ENCODE data around the gene DNAH14.
A peak's percentile ranks its signal among the peaks of the same experiment; 100 is the strongest.
"Not testable (repeated sequence)": the region's sequence is repeated elsewhere in the genome, so short reads cannot be mapped to it uniquely, and the experiment has no call there.

Gene DNAH14

GRCh38 chr1:224884361-224884801 is 45.1 kb upstream of the DNAH14 start:
- DNase-seq = no peak
- H3K27me3 ChIP-seq (ENCODE audit: insufficient read depth, low read depth, severe bottlenecking) = no peaks in the 10 kb centered on the region
- no peak overlapping the region for H3K27ac ChIP-seq
- TF ChIP-seq CTCF (IDR thresholded peaks at IDR 0.05; ENCODE audit: low read depth, low read length) = no peak
- H3K36me3 ChIP-seq = no peaks in the 10 kb centered on the region
- no peaks in the 10 kb centered on the region for H3K9me3 ChIP-seq (ENCODE audit: severe bottlenecking)
- no peak overlapping the region for H3K4me3 ChIP-seq (ENCODE audit: low read depth, low read length)

GRCh38 chr1:224885376-224885775 is 44.1 kb upstream of the DNAH14 start:
- not testable (repeated sequence) for H3K27me3 ChIP-seq (ENCODE audit: insufficient read depth, low read depth, severe bottlenecking); H3K4me3 ChIP-seq (ENCODE audit: low read depth, low read length); H3K36me3 ChIP-seq; DNase-seq; H3K9me3 ChIP-seq (ENCODE audit: severe bottlenecking); H3K27ac ChIP-seq

DNA sequence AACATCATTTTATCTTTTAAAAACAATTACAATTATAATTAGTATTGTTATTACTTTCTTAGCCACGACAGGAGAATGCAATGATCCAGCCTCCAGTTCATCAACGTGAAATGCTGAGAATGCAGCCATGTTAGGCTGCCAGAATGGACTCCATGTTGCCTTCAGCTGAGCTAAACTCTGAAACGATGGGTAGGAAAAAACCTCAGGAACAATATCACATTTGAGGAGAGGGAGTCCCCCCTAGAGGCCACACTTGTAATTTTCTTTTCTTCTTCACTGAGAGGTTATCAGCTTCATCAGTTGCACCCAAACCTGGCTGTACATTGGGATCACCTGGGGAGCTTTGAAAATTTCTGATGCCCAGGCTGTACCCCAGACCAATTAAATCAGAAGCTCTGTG is 34.6 kb upstream of the DNAH14 start:
- Histone ChIP-seq H3K27me3 (ENCODE audit: insufficient read depth, low read depth, severe bottlenecking) (no peaks in the 10 kb centered on the region), H3K36me3 (no peaks in the 10 kb centered on the region), H3K9me3 (ENCODE audit: severe bottlenecking) (no peaks in the 10 kb centered on the region), H3K27ac (no peak overlapping the region), H3K4me3 (ENCODE audit: low read depth, low read length) (no peak overlapping the region)
- DNase-seq = peak; percentile 7
- peak; percentile 34; the same call in 1 of the 2 replicates for TF ChIP-seq CTCF (IDR thresholded peaks at IDR 0.05; ENCODE audit: low read depth, low read length)

GRCh38 chr1:224896130-224896781 is 33.2 kb upstream of the DNAH14 start:
- no peak for DNase-seq
- no peak overlapping the region for H3K4me3 ChIP-seq (ENCODE audit: low read depth, low read length)
- no peaks in the 10 kb centered on the region for H3K9me3 ChIP-seq (ENCODE audit: severe bottlenecking)
- H3K27ac ChIP-seq = no peak overlapping the region
- no peak for TF ChIP-seq CTCF (IDR thresholded peaks at IDR 0.05; ENCODE audit: low read depth, low read length)
- no peaks in the 10 kb centered on the region for H3K27me3 ChIP-seq (ENCODE audit: insufficient read depth, low read depth, severe bottlenecking)
- no peaks in the 10 kb centered on the region for H3K36me3 ChIP-seq

DNA sequence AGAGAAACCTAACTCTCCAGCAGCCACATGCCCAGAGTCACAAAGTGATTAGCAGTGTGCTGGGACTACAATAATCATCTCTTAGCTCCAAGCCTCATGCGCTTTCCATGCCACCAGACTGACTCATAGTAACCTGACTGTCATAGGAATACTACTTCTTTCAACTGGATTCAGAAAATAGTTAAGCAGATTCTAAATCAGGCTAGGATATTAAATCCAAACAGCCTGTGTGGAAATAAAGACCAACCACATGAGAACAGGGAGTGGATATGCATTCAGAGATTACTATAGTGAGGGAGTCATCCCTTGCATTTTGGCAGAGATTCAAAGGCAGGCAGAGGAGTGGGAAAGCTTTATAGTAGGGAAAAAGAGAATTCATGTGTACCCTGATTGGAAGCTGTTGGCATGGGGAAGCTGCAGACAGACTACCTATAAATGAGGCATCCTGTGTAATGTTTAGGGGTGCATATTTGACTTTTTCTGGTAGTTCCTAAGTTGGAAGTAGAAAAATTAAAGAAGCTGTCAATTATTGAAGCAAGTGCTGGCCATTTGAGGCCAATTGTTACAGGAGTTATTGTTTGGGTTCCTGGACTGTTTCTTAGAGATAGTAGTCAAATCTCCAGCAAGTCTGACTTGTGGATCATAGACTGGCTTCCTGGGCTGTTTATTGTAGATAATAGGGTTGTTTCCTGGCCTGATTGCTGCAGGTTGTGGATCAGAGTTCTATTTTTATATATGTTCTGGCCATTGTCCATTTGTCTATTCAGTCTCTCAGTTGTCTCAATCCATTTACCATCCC is 31.7 kb upstream of the DNAH14 start:
- Histone ChIP-seq H3K27ac (no peak overlapping the region), H3K27me3 (ENCODE audit: insufficient read depth, low read depth, severe bottlenecking) (no peaks in the 10 kb centered on the region), H3K36me3 (no peaks in the 10 kb centered on the region), H3K9me3 (ENCODE audit: severe bottlenecking) (no peaks in the 10 kb centered on the region), H3K4me3 (ENCODE audit: low read depth, low read length) (no peak overlapping the region)
- no peak for DNase-seq
- TF ChIP-seq CTCF (IDR thresholded peaks at IDR 0.05; ENCODE audit: low read depth, low read length) = no peak

DNA sequence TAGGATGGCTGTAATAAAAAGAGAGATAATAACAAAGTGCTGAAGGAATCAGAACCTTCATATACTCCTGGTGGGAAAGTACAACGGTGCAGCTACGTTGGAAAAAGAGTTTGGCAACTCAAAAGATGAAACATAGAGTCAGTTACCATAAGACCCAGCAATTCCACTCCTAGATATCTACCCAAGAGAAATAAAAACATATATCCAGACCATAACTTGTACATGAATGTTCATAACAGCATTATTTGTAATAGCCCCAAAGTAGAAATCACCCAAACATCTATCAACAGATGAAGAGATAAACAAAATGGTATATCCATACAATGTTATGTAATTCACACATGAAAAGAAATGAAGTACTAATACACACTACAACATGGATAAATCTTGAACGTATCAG is 30.5 kb upstream of the DNAH14 start:
- no peak for DNase-seq
- no peaks in the 10 kb centered on the region for H3K9me3 ChIP-seq (ENCODE audit: severe bottlenecking)
- no peaks in the 10 kb centered on the region for H3K27me3 ChIP-seq (ENCODE audit: insufficient read depth, low read depth, severe bottlenecking)
- H3K4me3 ChIP-seq (ENCODE audit: low read depth, low read length) = no peak overlapping the region
- TF ChIP-seq CTCF (IDR thresholded peaks at IDR 0.05; ENCODE audit: low read depth, low read length) = no peak
- no peaks in the 10 kb centered on the region for H3K36me3 ChIP-seq
- H3K27ac ChIP-seq = no peak overlapping the region
